HCT116 (cell line): ENCODE results near the gene MYO1B.

ENCODE experiments used
- CEBPB ChIP-seq: IDR thresholded peaks from 2 replicates; pipeline ENCODE4 v1.6.1; 2012; ENCODE audit warnings: low read depth
- CTCF ChIP-seq, 3 experiments: fragments of 200-600 bp in 1 of 3; sonication (generic) in 1 of 3; IDR thresholded peaks in 2 of 3; conservative IDR thresholded peaks in 1 of 3; 2 replicates each; pipeline ENCODE4 v1.5.1; 2012 to 2017; ENCODE audit warnings: low read depth in 2 of 3, low read length in 2 of 3, antibody characterized with exemption in 1 of 3, borderline replicate concordance in 1 of 3, control low read depth in 1 of 3, mild to moderate bottlenecking in 1 of 3, mixed read lengths in 1 of 3, mixed run types in 1 of 3, moderate library complexity in 1 of 3; ENCODE audit not compliant: insufficient read depth in 1 of 3
- EZH2 ChIP-seq: fragments of 200-600 bp; sonication (generic); IDR thresholded peaks from 2 replicates; pipeline ENCODE4 v1.6.1; 2017; ENCODE audit warnings: antibody characterized with exemption, mixed run types
- POLR2A ChIP-seq: IDR thresholded peaks from 2 replicates; pipeline ENCODE4 v1.7.0; 2011; ENCODE audit warnings: borderline replicate concordance; ENCODE audit not compliant: insufficient read depth, insufficient read length; ENCODE audit errors: extremely low read depth
- RAD21 ChIP-seq: IDR thresholded peaks from 2 replicates; pipeline ENCODE4 v1.6.1; 2012; ENCODE audit warnings: low read depth, mild to moderate bottlenecking
- REST ChIP-seq: IDR thresholded peaks from 2 replicates; pipeline ENCODE4 v1.6.1; 2012; ENCODE audit warnings: low read depth
- SIN3A ChIP-seq: IDR thresholded peaks from 2 replicates; pipeline ENCODE4 v1.6.1; 2012; ENCODE audit warnings: low read depth
- SP1 ChIP-seq: IDR thresholded peaks from 2 replicates; pipeline ENCODE4 v1.6.1; 2012; ENCODE audit warnings: low read depth

DNA sequence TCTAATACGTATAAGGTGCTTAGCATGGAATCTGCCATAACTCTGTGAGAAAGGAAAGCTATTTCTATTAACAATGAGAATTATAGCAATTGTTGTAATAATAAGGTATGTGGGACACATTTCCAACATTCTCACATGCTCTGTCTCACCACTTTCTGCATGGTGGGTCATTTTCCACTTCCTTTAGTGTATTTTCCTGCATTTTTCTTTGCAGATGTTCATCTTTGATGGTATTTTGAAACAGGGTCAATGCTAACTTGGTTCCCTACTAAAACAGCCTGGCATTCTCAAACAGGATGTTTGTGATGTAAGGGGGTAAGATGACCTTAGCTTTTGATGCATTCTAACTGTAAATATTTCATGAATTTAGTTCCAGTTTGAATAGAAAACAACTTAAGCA, 54.7 kb downstream of the MYO1B start:
- TF ChIP-seq EZH2 (no peak), CTCF (IDR thresholded peaks at IDR 0.05 in 2 of 3, conservative IDR thresholded peaks at IDR 0.05 in 1 of 3; ENCODE audit: borderline replicate concordance in 1 of 3, insufficient read depth in 1 of 3, low read depth in 2 of 3, low read length in 2 of 3) (no peak), REST (no peak), POLR2A (no peak), SP1 (no peak), SIN3A (no peak), CEBPB (no peak), RAD21 (no peak)
